NB4 (cell line): ENCODE results near the gene ZNF665.
"Not testable (repeated sequence)": the region's sequence is repeated elsewhere in the genome, so short reads cannot be mapped to it uniquely, and the experiment has no call there.

Experiments
- DNase-seq: peaks from one replicate; pipeline ENCODE4 v3.0.0; 2010; ENCODE audit warnings: low read depth
- H3K4me3 ChIP-seq: one replicate; pipeline ENCODE4 v1.5.1; 2011; ENCODE audit warnings: mild to moderate bottlenecking, low read depth, low read length, moderate library complexity
- MYC ChIP-seq: IDR thresholded peaks from 2 replicates; pipeline ENCODE4 v1.6.1; 2011; ENCODE audit warnings: low read depth, low read length
- POLR2A ChIP-seq: IDR thresholded peaks from 2 replicates; pipeline ENCODE4 v1.6.1; 2011; ENCODE audit warnings: mild to moderate bottlenecking; ENCODE audit not compliant: insufficient read length; ENCODE audit errors: extremely low read depth
- TF ChIP-seq, protein P1 (sequence below): IDR thresholded peaks from one replicate; pipeline ENCODE4 v1.5.1; 2012; ENCODE audit warnings: low read depth, low read length
- TF ChIP-seq, protein P2 (sequence below): IDR thresholded peaks from 2 replicates; pipeline ENCODE4 v1.6.1; 2011; ENCODE audit warnings: low read depth, low read length

ZNF665 gene

GRCh38 chr19:53136432-53136831 is 56.7 kb downstream of the ZNF665 start:
- no peak overlapping the region for H3K4me3 ChIP-seq
- no peak for DNase-seq
- TF ChIP-seq POLR2A (no peak), MYC (no peak)
- TF ChIP-seq, protein P1, sequence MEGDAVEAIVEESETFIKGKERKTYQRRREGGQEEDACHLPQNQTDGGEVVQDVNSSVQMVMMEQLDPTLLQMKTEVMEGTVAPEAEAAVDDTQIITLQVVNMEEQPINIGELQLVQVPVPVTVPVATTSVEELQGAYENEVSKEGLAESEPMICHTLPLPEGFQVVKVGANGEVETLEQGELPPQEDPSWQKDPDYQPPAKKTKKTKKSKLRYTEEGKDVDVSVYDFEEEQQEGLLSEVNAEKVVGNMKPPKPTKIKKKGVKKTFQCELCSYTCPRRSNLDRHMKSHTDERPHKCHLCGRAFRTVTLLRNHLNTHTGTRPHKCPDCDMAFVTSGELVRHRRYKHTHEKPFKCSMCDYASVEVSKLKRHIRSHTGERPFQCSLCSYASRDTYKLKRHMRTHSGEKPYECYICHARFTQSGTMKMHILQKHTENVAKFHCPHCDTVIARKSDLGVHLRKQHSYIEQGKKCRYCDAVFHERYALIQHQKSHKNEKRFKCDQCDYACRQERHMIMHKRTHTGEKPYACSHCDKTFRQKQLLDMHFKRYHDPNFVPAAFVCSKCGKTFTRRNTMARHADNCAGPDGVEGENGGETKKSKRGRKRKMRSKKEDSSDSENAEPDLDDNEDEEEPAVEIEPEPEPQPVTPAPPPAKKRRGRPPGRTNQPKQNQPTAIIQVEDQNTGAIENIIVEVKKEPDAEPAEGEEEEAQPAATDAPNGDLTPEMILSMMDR, result no peak
- TF ChIP-seq, protein P2, sequence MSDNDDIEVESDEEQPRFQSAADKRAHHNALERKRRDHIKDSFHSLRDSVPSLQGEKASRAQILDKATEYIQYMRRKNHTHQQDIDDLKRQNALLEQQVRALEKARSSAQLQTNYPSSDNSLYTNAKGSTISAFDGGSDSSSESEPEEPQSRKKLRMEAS, result no peak

GRCh38 chr19:53132141-53132991 is 60.8 kb downstream of the ZNF665 start, which contains the start of gene ZNF415:
ZNF415 (minus strand) TSS chr19:53132910; CDS start chr19:53122676, 10,234 bp downstream.
- no peak for DNase-seq
- TF ChIP-seq POLR2A (no peak), MYC (no peak)
- TF ChIP-seq, protein P2, result no peak
- TF ChIP-seq, protein P1, result no peak
- no peak within 1 kb of the TSS for H3K4me3 ChIP-seq

DNA sequence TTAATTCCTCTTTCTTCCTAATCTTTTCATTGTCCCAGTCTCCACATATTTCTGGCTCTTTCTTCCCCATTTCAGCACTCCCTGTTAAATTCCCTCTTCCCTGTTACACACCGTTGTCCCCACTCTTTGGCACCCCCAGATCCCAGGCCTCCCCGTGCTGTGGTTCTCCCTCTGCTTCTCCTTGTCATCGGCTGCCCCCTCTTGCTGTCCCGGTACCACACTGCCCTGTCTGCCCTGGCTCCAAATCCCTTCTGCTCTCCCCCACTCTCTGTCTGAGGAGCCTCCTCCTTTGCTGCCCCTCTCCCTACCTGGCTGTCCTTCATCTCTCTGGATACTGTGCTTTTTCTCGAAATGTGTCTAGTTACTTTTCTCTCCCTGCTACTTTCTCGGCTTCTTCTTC is 61.4 kb downstream of the ZNF665 start:
- no peak for DNase-seq
- TF ChIP-seq, protein P1, result no peak
- no peak for TF ChIP-seq POLR2A
- TF ChIP-seq MYC, result no peak
- H3K4me3 ChIP-seq, result no peak overlapping the region

DNA sequence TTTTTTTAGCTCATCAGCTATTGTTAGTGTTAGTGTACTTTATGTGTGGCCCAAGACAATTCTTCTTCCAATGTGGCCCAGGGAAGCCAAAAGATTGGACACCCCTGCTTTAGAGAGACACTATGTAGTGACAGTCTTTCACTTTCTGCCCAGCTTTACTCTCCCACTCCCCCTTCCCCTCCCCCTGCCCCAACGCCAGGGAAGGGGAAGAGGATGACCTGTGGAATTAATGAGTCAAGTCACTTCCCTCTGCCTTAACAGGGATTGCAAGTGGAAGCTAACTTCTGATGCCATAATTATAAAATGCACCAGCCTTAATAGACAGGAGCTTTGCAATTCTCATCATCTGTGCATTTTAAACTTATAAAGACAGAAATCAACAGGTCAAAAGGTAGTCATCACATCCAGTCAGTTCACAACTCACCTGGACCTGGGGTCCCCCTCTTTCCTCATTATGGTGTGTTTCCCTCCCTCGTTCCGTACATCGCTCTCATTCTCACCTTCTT is 62.0 kb downstream of the ZNF665 start:
- DNase-seq, result no peak
- no peak overlapping the region for H3K4me3 ChIP-seq
- no peak for TF ChIP-seq MYC
- TF ChIP-seq POLR2A, result no peak
- TF ChIP-seq, protein P1, result no peak
- TF ChIP-seq, protein P2, result no peak

DNA sequence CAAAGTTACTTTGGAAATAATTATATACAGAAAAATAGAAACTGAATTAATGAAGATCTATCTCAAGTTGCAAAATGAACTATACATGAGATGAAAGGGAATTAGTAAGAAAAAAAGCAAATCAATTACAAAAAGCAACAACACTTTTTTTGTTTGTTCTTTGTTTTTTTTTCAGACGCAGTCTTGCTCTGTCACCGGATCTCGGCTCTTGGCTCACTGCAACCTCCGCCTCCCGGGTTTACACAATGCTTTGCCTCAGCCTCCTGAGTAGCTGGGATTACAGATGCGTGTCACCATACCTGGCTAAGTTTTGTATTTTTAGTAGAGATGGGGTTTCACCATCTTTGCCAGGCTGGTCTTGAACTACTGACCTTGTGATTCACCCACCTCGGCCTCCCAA is 62.7 kb downstream of the ZNF665 start:
- H3K4me3 ChIP-seq, result no peak overlapping the region
- no peak for DNase-seq
- TF ChIP-seq POLR2A, result no peak
- TF ChIP-seq MYC, result no peak
- TF ChIP-seq, protein P1, result no peak
- TF ChIP-seq, protein P2, result no peak

DNA sequence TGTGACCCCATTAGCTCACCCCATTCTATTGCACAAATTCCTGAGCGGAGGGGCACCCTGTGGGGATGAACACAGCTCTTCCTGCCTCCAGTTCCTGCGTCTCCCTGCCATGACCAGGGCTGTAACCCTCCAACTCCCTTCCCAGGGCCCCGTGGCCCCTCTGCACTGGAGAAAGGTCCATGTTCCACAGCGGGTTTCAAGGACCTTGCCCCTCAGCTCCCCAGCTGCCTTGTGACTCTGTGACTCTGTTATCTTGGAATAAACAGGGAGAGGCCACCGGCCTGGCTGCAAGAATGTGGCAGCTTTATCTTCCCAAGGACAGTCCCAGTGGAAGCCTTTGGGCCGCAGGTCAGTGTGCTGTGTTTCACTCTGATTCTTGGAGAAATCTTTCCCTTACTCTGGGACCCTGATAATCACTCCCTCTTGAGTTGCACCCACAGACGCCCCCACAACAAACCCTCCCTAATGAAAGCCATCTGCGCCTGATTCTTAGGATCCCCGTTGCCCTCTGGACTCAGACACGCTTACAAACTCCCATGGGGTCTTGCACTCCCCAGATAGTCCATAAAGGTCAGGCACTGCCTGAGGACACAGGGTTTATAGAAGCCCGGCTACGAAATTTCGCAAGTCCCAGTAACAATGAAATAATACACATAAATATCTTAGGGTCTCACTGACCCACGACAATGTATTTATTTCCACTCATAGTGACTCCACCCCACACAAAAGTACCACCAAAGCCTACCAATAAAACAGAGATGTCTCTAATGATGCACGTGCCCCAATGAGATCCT is 66.2 kb downstream of the ZNF665 start:
- not testable (repeated sequence) for H3K4me3 ChIP-seq, DNase-seq
